Measurements from ENCODE around the gene CCDC187. TPM values are rescaled to one million over a fixed set of nuclear protein-coding genes. Genes with fewer than 3 reads are reported as not detected.
A peak's percentile ranks its signal among the peaks of the same experiment; 100 is the strongest.
"Not testable (repeated sequence)": the region's sequence is repeated elsewhere in the genome, so short reads cannot be mapped to it uniquely, and the experiment has no call there.

CCDC187 gene
- total RNA-seq, 1 experiment from 2014 or later: not detected

DNA sequence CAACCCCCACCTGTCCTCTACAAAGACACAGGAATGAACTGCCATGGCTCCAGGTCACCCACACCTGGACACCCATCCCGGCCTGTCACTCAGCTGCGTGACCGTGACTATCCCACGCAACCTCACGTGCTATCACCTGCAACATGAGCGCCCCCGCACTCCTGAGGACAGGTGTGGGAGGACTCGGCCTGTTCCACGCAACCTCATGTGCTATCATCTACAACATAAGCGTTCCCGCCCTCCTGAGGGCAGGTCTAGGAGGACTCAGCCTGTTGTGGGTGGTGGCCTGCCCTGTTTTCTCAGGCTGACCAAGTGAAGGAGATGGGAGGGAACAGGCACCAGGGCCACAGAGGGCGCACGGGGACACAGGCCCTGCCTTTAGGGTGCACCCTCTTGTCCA, 62.4 kb downstream of the CCDC187 start:
- no peak for DNase-seq (ENCODE audit: low read depth)

DNA sequence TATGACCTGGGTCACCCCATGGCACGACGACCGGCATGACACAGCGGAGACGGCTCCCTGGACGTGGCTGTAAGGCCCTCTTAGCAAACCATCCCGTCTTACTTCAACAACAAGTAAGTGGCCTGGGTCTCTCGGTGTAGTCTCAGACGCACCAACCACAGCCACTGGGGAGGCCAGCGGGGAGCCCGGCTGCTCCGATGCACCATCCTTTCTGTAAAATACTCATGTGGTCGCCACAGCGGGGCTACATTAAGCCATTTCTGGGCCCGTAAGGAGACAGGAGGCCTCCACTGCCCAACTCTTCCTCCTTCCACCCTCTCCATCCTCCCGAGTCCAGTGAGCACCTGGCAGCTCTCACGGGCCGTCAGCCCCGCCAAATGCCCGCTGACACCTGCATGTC, 63.0 kb downstream of the CCDC187 start:
- DNase-seq (ENCODE audit: low read depth): no peak

DNA sequence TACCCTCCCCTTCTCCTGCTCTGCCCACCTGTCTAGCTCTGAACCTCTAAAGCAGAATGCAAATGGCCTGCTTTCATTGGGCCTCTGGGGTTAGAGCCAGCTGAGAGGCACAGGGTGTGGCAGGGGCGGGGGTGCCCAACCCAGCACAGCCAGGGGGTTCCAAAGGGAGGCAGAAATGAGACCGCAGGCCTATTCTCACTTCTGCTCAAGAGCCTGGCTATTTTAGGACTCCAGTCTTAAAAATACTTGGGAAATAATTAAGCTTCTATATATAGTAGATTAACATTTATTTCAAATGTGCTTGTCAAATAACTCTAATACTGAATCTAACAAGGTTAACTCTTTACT, 63.9 kb downstream of the CCDC187 start:
- no peak for DNase-seq (ENCODE audit: low read depth)

DNA sequence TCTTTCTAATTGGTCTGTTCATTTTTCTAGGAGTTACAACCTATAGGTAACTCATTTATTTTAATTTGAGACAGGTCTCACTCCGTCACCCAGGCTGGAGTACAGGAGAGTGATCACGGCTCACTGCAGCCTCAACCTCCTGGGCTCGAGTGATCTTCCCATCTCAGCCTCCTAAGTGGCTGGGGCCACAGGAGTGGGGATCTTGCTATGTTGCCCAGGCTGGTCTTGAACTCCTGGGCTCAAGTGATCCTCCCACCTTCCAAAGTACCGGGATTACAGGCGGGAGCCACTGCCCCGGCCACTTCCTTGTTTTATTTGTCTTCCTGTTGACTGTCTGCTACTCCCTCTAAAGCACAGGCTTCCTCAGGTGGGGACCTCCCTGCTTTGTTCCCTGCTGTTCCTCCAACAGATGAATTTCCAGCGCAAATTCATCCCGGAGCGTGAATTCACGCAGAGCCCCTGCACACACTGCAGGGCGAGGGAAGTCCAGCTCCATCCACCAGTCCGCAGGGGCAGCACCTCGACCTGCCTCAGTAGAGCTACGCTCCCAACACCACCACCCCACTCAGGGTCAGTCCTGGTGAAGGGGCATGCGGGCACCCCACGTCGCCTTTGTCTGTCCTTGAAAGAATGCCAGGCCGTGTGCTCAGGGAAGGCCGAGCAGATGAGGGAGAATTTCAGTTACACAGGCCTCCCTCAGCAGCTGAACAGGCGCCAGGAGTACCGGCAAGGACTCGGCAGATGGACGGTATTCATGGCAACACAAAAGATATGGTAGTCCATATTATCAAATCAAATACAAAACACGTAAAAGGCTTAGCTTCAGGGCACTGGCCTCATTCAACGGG, 64.5 kb downstream of the CCDC187 start:
- DNase-seq (ENCODE audit: low read depth): no peak

DNA sequence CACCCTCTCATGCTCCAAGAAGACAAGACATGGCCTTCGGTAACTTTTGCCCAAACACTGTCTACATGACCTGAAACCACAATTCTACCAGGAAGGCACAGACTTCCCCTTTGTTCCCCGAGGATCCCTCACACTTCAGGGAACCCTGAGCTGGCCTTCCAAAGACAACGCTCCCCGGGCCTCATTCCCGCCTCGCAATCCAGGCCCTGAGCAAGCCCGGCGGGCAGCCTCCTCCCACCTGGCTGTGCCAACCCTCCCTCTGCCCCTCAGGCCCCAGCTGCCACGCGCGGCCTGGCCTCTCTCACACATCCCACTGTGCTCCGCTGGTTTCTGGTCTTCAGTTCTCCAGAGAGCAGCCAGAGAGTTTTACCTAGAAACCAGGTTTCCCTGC, 65.6 kb downstream of the CCDC187 start:
- no peak for DNase-seq (ENCODE audit: low read depth)

DNA sequence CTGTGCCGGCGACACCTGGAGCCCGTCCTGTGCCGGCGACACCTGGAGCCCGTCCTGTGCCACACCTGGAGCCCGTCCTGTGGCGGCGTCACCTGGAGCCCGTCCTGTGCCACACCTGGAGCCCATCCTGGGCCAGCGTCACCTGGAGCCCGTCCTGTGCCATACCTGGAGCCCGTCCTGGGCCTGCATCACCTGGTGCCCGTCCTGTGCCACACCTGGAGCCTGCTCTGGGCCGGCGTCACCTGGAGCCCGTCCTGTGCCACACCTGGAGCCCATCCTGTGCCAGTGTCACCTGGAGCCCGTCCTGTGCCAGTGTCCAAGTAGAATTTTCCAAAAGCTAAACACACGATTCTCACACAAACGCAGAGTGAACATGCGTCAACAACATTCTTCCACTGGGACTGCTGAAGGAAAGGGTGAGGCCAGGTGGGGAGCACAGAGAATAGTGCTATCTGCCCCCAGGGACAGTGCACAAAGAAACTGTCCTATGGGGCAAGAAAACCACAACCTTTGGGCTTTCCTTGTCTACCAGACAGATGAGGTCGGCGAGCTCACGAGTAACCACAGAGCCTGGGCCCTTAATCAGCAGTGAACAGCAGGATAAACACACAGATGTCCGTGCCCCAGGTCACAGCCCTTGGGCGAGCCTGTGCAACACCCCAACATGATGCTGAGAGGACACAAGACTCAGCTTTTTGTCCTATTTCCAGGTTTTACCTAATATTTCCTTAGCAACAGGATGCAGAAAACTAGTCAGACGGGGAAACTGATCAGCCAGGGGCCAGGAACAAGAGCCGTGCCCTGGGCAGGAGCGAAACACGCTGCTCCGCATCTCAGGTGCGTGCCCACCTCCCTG, 66.2 kb downstream of the CCDC187 start:
- DNase-seq (ENCODE audit: low read depth): peak; percentile 25

- DNase-seq (ENCODE audit: low read depth): not testable (repeated sequence)
These were observed 67.2 kb downstream of the CCDC187 start for GRCh38 chr9:136236471-136237410.

GRCh38 chr9:136235709-136236455, 68.0 kb downstream of the CCDC187 start:
- no peak for DNase-seq (ENCODE audit: low read depth)

DNA sequence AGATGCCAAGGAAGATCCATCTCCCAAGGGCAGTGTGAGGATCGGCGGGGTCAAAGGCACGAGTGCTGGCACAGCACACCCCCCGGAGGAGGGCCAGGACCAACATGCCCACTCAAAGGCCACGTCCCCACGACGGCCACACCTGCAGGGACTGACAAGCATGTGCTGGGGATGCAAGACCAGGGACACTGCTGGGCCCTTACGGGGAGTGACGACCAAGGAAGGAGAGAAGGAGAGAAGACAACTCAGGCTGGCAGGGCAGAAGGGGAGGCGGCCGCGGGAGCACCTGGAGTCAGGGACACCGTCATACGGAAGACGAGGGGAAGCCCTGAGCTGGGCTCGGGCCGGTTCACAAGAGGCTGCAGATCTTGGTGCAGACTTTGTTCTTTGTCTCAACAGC, 68.7 kb downstream of the CCDC187 start:
- no peak for DNase-seq (ENCODE audit: low read depth)

- no peak for DNase-seq (ENCODE audit: low read depth)
These were observed 69.3 kb downstream of the CCDC187 start for GRCh38 chr9:136234597-136234996.

GRCh38 chr9:136233868-136234267, 70.0 kb downstream of the CCDC187 start:
- DNase-seq (ENCODE audit: low read depth): no peak

- no peak for DNase-seq (ENCODE audit: low read depth)
These were observed 70.5 kb downstream of the CCDC187 start for GRCh38 chr9:136233411-136233810.

- DNase-seq (ENCODE audit: low read depth): peak; percentile 26
These were observed 70.9 kb downstream of the CCDC187 start for GRCh38 chr9:136232969-136233368.

- no peak for DNase-seq (ENCODE audit: low read depth)
These were observed 72.2 kb downstream of the CCDC187 start for GRCh38 chr9:136231478-136232297.

DNA sequence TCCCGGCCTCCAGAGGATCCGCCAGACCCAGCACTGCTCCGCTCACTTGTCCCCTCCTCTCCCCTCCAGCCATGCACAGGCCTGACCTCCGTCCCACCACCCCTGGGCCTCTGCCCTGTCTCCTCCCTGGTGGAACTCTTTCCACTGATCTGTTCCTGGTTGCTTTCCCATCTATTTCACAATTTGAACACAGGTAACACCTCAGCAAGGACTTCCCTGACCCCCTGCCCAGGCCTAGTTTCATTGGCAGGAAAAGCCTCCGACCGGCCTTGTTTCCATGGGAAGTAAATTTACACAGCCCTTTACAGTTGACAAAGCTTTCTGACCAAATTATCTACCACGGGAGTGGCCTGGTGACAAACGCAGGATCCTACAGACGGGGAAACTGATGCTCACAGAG, 73.1 kb downstream of the CCDC187 start:
- no peak for DNase-seq (ENCODE audit: low read depth)

DNA sequence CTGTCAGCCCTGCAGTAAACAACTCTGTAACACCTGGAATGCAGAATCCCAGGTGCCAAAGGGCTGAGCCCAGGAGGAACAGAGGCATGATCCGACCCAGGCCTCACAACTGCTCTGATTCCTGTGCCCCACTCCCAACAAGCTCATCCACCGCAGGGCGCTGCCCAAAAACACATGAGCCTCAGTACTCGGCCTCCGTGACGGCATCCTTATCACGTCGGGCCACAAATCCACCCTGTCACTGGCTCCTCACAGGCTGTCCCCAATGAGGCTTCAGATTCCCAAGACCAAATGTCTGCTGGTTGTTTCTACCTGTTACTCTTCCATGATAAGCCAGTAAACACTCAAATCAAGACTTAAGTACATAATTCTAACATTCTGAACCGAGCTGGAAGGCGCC, 73.5 kb downstream of the CCDC187 start:
- no peak for DNase-seq (ENCODE audit: low read depth)

GRCh38 chr9:136229096-136230065, 74.5 kb downstream of the CCDC187 start:
- DNase-seq (ENCODE audit: low read depth): no peak

DNA sequence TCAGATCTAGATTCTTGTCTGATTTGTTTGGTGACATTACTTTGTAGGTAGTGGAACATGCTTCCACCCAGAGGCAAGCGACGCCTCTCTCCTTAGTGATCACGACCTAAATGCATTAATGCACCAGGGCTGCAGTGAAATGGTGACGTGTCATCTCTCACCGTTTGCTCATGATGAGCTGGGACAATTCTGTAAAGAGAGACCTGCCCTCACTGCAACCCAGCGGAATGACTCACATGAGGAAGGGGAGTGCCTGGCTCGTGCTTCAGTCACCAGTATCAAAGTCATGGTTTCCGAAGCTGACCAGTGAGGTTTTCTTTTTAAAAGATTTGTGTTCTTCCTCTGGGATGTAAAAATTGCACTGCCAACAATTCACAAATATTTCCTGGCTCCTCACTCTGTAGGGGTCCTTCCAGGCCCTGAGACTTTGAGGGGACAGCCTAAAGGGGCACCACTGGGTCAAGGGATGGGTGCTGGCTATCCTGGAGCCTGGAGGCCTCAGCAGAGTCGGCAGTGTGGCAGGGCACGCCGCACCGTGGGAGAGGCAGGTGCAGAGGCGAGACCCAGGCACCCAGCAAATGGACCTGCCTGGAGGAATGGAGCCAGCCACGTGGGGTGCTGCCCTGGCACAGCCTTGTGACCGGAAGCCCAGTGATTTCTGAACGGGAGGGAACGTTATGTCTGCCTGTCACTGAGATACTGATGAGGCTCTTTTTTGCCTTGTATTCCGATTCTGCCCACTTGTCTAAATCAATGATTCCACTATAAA, 75.6 kb downstream of the CCDC187 start:
- DNase-seq (ENCODE audit: low read depth): peak; percentile 56

Data from LHCN-M2 (cell line).